T47D (cell line): ENCODE measurements around the gene TC2N.
"Not testable (repeated sequence)": the region's sequence is repeated elsewhere in the genome, so short reads cannot be mapped to it uniquely, and the experiment has no call there.

Experiments used
- DNase-seq, 2 experiments: peaks; one replicate each; pipeline versions ENCODE4 v3.0.0 to v3.0.0-alpha.2; 2011 to 2012; ENCODE audit warnings: low read depth in 1 of 2, low spot score in 1 of 2
- JUND ChIP-seq: IDR thresholded peaks from 2 replicates; pipeline ENCODE4 v1.6.1; 2012; ENCODE audit warnings: low read depth
- in situ Hi-C: cut with HindIII; loops from 2 replicates; pipeline ENCODE4 v1.10.0; 2016; ENCODE audit warnings: low sequenced_read_pairs, low pct_unique_long_range_greater_than_20kb

TC2N gene

DNA sequence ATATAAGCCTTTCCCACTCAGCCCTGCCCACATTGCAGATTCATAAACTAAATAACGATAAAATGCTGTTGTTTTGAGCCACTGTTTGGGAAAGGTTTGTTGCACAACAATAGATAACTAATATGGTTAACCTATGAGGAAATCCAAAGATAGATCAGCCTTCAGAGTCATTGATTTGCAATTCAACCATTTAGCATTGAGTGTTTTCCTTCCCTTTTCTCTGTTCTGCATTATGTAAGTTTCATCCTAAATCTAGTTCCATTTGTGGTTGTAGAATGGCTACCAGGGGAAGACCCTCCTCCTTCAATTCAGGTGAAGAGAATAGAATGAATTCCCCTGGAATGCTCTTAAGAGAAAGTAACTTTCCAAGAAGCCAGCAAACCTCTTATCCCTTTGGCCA lies 19.6 kb downstream of the TC2N start:
- no peak for DNase-seq
- no peak for TF ChIP-seq JUND
- in situ Hi-C loops, result no loop called here

DNA sequence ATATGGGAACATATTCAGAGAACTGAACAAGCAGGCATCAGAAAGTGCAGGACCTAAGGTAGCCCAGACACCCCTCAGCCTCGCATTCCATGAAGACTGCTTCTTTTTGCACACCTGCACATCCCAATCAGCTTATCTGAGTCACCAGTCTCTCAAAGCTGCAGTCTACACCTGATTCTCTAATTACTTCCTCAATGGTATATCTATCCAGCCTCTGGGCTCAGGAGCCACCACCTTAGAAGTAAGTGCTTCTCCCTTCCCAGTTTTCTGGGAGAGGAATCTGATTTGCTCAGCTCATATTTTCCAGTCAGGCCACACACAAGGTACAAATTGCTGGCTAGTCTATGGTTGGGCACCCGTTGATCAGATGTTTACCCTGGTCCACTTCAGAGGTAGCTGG lies 21.7 kb downstream of the TC2N start:
- in situ Hi-C loops, result no loop called here
- no peak for TF ChIP-seq JUND
- no peak for DNase-seq

DNA sequence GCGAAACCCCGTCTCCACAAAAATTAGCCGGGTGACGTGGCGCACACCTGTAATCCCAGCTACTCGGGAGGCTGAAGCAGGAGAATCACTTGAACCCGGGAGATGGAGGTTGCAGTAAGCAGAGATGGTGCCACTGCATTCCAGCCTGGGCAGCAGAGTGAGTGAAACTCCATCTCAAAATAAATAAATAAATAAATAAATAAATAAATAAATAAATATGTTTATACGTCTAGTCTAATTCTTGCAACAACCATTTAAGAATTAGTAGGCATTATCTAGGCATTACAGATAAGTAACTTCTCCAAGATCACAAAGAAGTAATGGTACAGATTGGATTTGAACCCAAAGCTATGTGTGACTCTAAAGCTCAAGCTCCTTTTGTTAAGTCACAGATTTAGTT lies 22.3 kb downstream of the TC2N start:
- DNase-seq, in situ Hi-C loops: not testable (repeated sequence)

DNA sequence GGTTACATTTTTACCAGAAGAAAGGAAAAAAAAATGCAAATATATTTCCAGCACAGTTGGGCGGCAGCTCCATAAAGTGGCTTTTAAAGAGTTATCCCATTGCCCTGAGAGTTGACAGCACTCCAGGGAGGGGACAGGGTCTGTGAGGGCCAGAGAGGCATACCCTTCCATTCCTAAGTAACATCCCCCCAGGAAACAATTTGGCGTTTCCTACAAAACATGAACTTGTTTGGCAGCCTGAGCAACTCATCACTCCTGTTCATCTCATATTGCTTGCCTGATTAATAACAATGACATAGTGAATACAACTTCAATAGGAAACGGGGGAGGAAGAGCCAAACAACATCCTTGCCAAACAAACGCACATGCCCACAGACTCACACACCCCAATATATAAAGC lies 23.3 kb downstream of the TC2N start:
- no peak for TF ChIP-seq JUND
- in situ Hi-C loops, result no loop called here
- no peak for DNase-seq

DNA sequence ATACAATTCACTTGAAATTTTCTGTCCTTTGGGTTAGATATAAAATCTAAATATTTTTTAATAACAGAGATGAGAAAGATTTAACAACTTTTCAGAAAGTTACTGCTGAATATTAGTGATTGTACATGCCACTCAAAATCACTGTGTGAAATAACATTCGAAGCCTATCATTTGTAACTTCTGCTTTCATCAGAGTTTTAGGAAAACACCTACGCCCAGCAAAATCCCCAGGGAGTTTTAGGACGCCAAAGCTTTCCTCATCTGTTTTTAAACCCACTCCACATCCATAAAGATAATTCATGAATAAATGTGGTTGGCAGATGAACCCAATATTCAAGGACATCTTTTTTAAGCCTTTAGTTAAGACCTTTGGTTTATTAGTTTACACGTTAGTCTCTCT lies 23.9 kb downstream of the TC2N start:
- TF ChIP-seq JUND, result no peak
- no peak for DNase-seq
- in situ Hi-C loops, result no loop called here

DNA sequence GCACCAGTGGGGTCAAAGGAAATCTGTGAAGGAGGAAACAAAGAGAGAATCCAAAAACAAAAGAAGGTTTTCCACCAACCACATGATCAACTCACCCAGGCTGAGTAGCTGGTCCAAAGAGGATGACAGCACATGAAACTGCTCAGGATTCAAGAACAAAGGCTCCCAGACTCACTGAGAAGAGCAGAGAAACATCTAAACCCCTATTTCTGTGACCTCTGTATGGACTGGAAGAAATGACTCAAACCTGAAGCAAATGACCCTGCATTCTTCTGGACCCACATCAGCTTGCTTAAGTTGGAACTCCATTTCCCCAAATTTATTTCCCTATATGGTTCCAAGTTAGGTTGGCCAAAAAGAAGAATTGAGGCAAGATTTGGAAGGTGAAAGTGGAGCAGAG lies 26.3 kb downstream of the TC2N start:
- no peak for TF ChIP-seq JUND
- in situ Hi-C loops, result no loop called here
- no peak for DNase-seq

DNA sequence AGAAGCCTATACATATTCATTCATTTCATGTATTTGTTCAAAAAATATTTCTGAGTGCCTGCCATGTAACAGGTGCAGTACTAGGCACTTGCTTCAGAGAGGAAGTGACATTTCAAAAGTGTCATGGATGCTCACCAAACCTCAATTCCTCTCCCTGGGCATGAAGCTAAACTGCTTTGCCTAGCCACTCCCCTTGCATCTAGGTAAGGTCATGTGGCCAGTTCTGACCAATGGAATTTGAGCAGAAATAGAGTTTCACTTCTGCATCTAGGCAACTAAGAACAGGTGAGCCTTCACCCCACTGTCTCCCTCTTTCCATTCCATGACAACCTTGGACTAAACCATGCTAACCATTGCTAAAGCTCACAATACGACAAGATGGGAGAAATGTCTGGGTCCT lies 27.6 kb downstream of the TC2N start:
- no peak for TF ChIP-seq JUND
- in situ Hi-C loops, result no loop called here
- no peak for DNase-seq

DNA sequence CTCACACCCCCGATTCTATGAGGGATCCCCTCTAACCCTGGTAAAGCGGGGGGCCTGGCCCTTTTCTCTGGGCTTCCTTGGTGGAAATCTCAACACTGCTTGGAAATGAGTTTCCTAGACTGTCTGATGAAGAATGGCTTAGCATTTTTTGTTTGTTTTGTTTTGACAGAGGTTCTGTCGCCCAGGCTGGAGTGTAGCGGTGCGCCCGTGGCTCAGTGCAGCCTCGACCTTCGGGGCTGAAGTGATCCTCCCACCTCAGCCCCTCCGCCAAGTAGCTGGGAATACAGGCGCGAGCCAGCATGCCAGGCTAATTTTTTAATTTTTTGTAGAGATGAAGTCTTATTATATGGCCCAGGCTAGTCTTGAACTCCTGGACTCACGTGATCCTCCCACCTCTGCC lies 30.3 kb downstream of the TC2N start:
- TF ChIP-seq JUND, result no peak
- in situ Hi-C loops, result no loop called here
- no peak for DNase-seq

DNA sequence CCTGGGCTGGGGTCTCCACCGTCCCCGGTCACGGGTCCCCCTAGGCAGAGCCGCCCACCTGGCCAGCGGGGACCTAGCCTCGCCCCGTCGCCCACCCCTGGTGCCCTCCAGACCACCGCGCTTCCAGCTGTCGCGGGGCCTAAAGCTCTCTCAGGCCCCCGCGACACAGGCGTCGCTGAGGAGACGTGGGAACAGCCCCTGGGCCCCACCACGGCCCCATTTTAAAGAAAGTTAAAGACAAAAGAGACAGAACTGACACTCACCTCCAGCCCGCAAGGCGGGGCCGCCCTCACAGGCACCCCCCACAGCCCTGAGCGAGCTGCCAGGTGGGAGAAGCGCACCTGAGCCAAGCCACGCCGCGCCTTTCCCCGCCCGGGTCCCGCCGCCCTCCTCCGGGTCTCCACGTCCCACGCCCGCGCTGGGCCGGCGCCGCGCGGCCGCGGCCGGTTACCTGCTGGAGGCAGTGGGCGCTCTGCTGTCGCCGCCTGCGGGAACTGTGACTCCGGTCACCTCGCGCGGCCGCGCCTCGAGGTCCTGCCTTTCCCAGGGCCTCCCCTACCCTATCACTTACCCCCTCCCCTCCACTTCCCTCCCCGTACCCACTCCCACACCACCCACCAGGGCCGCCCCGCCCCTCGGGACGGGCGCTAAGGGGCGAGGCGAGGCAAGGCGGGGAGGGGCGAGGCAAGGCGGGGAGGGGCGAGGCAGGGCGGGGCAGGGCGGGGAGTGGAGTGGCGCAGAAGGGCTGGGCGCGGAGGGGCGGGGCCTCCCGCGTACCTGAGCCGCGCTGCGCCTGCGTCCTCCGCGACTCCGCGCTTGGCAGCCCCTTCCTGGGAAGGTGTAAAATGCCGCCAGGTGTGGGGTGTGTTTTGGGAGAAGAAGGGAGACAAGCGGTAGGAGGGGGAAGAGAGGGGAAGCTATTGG lies 31.2 kb downstream of the TC2N start:
- peak; percentile 91 to 96 for DNase-seq
- no peak for TF ChIP-seq JUND
- in situ Hi-C loops, result no loop called here

DNA sequence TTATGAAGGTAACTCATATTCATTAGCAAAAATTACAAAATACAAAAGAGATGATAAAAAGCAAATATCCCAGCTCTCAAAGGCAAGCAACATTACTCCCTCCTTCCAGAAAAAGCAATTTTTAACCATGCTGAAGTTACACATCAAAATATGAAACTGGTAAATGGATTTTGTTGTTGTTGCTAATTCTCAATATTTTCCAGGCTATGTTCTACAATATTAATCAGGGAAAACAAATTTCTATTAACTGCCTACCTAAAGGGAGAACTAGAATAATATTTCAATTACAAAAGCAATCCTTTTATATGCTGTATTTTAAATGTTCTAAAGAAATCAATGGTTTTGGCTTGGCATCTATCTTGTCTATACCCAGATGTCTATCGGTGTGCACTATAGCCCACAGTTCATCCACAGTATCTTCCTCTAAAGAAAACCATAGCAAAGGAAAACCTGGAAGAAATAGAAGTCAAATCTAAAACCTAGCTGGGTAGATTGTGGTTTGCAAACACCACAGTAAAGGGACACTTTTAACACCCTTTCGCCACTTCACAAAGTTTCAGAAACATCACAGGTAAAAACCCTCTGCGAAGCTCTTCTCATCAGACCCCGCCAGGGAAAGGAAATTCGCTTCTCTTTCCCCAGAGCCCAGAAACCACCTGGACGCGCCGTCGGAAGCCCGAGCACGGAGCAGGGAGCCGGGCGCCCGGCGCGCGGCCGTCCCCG lies 32.0 kb downstream of the TC2N start:
- in situ Hi-C loops, result no loop called here
- no peak for DNase-seq
- TF ChIP-seq JUND, result no peak

DNA sequence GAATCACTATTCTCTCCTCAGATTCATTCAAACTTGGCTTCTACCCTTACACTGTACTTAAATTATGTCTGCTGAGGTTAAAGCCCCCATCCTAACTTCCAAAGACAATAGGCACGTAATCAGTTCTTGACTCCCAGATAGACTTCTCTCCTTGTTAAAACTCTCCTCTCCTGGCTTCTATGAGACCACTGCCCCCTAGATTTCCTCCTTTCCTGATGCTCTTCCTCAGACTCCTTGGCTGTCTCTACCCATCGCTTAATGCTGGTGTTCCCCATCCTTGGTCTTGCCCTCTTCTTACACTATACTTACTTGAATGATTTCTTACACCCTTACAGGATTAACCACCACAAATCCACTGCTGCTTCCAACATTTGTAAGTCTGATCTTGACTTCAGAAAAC lies 32.8 kb downstream of the TC2N start:
- in situ Hi-C loops, result no loop called here
- TF ChIP-seq JUND, result no peak
- no peak for DNase-seq

DNA sequence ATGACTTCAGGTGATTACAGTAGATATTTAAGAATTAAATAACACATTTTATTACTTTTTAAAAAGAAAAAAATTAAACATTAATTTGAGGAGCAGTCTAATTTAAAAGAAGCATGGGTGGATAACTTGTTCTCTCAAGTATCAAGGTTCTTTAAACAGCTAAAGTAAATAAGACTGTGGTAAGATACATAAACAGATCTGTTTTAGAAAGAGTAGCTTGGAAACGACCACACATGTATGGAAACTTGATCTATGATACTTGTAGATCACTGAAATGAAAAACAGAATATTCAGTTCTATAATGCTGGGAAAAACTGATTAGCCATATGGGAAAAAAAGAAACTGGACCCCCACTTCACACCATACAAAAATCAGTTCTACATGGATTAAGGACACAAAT lies 36.0 kb downstream of the TC2N start:
- TF ChIP-seq JUND, result no peak
- in situ Hi-C loops, result no loop called here
- DNase-seq, result no peak

DNA sequence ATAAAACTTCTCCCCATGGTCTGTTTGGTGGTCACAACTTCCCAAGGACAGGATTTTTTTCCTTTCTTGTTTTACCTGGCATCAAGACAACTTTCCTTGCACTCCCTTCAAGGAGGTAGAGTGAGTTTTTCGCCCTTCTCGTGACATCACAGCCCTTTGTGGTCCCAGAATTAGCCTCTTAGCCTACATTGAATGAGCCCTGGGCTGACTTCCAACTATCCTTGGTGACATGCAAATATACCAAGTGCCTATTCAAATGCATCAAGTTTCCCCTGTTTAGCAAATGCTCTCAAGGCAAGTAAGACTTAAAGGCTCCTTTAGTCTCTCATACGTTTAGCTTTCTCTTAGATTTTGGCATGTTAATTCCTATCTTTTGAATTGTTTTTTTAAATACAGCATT lies 36.6 kb downstream of the TC2N start:
- TF ChIP-seq JUND, result no peak
- peak in 1 of 2 experiments; percentile 89 for DNase-seq
- in situ Hi-C loops, result no loop called here
